MCF 10A (cell line): ENCODE results near the gene CCDC188. TPM values are rescaled to one million over a fixed set of nuclear protein-coding genes. Genes with fewer than 3 reads are reported as not detected.

Source experiments
- BruUV-seq: library from RNA; stranded (reverse); fragments of 400-500 nt; replicated peaks from 2 replicates; lab custom pipeline; 2021; lab: Mats Ljungman, UMichigan
- CTCF ChIA-PET: fragments of 300-600 bp; sonication (Branson Sonifier 250); formaldehyde crosslinking; extraction: SDS; loops from one replicate; lab custom pipeline; 2021; ENCODE audit warnings: antibody characterized with exemption, inconsistent platforms; lab: Yijun Ruan, JAX
- POLR2A ChIA-PET: fragments of 300-600, 350-650 bp; sonication (Branson Sonifier 250); formaldehyde crosslinking; extraction: SDS; loops from one replicate; lab custom pipeline; 2020; ENCODE audit warnings: antibody characterized with exemption, inconsistent platforms; lab: Yijun Ruan, JAX
- DNase-seq: peaks from one replicate; pipeline ENCODE4 v3.0.0-alpha.2; 2018; ENCODE audit not compliant: unreplicated experiment
- H3K27ac Mint-ChIP-seq: one replicate; pipeline ENCODE4 v1.8.0; 2022; ENCODE audit warnings: mild to moderate bottlenecking, low read depth, mixed read lengths; ENCODE audit not compliant: unreplicated experiment
- H3K27me3 Mint-ChIP-seq: one replicate; pipeline ENCODE4 v1.8.0; 2022; ENCODE audit warnings: mixed read lengths; ENCODE audit not compliant: insufficient read depth, unreplicated experiment
- H3K36me3 Mint-ChIP-seq: one replicate; pipeline ENCODE4 v1.8.0; 2022; ENCODE audit warnings: mild to moderate bottlenecking, moderate library complexity, mixed read lengths; ENCODE audit not compliant: insufficient read depth, unreplicated experiment
- H3K4me1 Mint-ChIP-seq: one replicate; pipeline ENCODE4 v1.8.0; 2022; ENCODE audit warnings: mixed read lengths; ENCODE audit not compliant: insufficient read depth, unreplicated experiment
- H3K4me3 Mint-ChIP-seq: one replicate; pipeline ENCODE4 v1.8.0; 2022; ENCODE audit warnings: mild to moderate bottlenecking, moderate library complexity, mixed read lengths; ENCODE audit not compliant: unreplicated experiment
- H3K9me3 Mint-ChIP-seq: one replicate; pipeline ENCODE4 v1.8.0; 2022; ENCODE audit warnings: mixed read lengths; ENCODE audit not compliant: unreplicated experiment
- intact Hi-C: fragments of 100-400 bp; cut with micrococcal nuclease; formaldehyde crosslinking; loops from 2 replicates; pipeline ENCODE4 v1.14.1; 2022
- total RNA-seq: library from RNA; stranded (reverse); gene quantifications from 2 replicates; pipeline ENCODE4 v1.2.3, GENCODE V29; 2022
- TF ChIP-seq, protein P1 (sequence below): fragments of 200-600 bp; IDR thresholded peaks from one replicate; pipeline ENCODE4 v1.8.0; 2022; ENCODE audit warnings: antibody characterized with exemption, mild to moderate bottlenecking; ENCODE audit not compliant: unreplicated experiment

Gene CCDC188
- total RNA-seq, 1 experiment from 2014 or later: 0.70 TPM

DNA sequence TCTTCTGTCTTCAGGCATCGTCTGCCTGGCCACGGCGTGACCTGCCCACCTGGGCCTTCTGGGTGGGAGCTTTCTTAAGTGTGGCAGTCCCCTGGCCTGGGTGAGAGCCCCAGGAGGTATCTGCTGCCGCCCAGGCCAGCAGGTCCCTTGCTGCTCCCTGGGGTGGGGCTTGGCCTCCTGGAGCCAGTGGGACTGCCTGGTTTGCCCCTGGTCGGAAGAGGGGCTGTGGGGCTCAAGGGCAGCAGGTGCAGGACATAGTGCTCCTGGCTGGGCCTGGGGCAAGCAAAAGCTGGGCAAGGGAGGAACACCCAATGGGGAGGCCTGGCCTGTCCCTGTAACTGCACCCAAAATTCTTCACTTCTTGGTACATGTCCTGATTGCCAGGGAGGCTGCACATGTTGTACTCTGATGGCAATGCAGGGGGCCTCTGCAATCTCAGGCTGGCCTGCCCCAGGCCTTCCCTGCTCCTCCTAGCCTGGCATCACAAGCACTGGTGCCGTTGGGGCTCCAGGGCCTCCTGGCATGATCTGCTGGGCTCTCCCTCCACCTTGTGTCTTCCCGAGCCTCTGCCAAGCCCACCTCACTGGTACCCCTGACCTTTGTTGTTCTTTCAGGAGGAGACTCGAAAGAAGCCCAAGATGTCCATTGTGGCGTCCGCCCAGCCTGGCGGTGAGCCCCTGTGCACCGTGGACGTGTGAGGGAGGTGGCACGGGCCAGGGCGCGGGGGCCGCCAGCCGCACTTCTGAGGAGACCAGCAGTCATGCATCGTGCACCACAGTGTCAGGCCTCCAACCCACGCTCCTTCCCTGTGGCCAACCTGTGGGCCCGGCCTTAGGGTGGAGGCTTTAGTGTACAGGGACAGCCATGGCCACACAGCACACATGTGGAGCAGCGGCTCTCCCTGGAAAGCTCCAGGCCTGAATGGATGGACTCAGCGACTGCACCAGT lies 41.2 kb downstream of the CCDC188 start:
- no peak for DNase-seq
- no peaks in the 10 kb centered on the region for H3K4me1 Mint-ChIP-seq
- ChIA-PET POLR2A (interaction anchor here (1.4 kb wide), 1 partner anchor 13 kb away, joined by 5 read pairs; no protein-coding TSS in a partner anchor), CTCF (interaction anchor here (0.6 to 1.1 kb wide), 4 partner anchors 23 to 223 kb away, joined by 3 read pairs; no protein-coding TSS in a partner anchor)
- no peaks in the 10 kb centered on the region for H3K9me3 Mint-ChIP-seq
- no peaks in the 10 kb centered on the region for H3K27me3 Mint-ChIP-seq
- TF ChIP-seq, protein P1, sequence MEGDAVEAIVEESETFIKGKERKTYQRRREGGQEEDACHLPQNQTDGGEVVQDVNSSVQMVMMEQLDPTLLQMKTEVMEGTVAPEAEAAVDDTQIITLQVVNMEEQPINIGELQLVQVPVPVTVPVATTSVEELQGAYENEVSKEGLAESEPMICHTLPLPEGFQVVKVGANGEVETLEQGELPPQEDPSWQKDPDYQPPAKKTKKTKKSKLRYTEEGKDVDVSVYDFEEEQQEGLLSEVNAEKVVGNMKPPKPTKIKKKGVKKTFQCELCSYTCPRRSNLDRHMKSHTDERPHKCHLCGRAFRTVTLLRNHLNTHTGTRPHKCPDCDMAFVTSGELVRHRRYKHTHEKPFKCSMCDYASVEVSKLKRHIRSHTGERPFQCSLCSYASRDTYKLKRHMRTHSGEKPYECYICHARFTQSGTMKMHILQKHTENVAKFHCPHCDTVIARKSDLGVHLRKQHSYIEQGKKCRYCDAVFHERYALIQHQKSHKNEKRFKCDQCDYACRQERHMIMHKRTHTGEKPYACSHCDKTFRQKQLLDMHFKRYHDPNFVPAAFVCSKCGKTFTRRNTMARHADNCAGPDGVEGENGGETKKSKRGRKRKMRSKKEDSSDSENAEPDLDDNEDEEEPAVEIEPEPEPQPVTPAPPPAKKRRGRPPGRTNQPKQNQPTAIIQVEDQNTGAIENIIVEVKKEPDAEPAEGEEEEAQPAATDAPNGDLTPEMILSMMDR: no peak
- H3K36me3 Mint-ChIP-seq: peaks cover 77% of the 10 kb centered on the region
- no peak overlapping the region for H3K4me3 Mint-ChIP-seq
- no peak overlapping the region for H3K27ac Mint-ChIP-seq
- intact Hi-C loops: loop anchor here (10.0 kb wide), 1 partner anchor 135 kb away; no protein-coding TSS in a partner anchor
- no TSS peak for BruUV-seq

DNA sequence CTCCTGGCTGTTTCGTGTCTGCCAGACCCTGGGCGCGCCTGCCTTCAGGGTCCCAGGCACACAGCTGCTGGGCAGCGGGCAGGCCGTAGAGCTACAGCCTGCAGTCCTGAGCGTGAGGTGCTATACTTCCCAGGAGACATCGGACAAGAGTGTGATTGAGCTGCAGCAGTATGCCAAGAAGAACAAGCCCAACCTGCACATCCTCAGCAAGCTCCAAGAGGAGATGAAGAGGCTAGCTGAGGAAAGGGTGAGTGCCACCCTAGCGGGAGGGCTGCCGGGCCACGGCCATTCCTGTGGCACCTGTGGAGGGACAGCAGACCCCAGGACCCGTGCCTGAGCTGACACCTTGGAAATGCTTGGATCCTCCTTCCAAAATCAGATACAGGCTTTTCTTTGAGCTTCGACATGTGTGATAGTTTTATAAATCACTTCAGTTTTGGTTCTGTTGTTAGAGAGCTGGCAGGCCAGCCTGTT lies 42.1 kb downstream of the CCDC188 start:
- ChIA-PET CTCF (interaction anchor here (0.6 to 1.3 kb wide), 5 partner anchors 9 to 222 kb away, joined by 3 to 5 read pairs (median 3); partner anchors contain the start of gene TRMT2A), POLR2A (interaction anchor here (0.5 to 1.4 kb wide), 2 partner anchors 8 to 12 kb away, joined by 3 to 5 read pairs; partner anchors contain the start of gene TRMT2A)
- BruUV-seq: no TSS peak

DNA sequence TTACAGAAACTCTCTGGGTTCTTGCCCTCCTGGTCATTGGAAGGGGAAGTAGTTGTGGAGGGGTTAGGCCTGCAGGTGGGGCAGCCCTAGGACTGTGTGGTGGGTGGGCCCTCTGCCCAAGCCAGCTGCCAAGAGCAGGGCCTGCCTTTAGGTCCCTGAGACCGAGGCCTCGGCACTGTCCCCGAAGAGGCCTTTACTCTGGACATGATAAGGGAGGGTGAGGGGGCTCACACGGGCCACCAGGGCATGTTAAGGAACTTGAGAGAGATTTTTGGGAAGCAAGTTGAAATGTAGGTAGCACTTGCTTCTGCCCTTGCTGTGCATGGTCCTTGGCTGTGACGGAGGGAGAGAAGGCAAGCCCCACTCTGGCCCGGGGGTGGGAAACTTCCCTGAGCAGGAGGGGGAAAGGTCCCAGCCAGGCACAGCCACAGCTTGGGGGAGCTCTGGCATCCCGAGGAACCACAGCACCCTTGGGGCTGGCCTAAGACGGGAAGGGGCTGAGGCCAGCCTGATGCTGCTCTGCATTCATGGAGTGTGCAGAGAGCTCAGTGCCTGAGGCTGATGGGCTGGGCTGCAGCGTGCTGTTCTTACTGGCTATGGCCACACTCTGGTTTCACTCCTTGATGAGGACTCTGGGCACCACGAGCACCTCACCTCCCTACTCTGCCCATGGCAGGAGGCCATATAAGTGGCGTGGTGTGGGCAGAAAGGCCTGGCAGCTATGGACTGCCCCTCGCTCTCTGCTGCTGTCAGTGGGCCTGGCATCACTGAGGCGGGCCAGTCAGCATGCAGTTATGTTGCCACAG lies 42.7 kb downstream of the CCDC188 start:
- BruUV-seq: no TSS peak
- Mint-ChIP-seq H3K27me3 (no peaks in the 10 kb centered on the region), H3K4me3 (no peak overlapping the region), H3K9me3 (no peaks in the 10 kb centered on the region), H3K4me1 (no peaks in the 10 kb centered on the region), H3K36me3 (peaks cover 80% of the 10 kb centered on the region), H3K27ac (no peak overlapping the region)
- CTCF ChIA-PET: interaction anchor here (0.5 to 1.3 kb wide), 5 partner anchors 9 to 161 kb away, joined by 3 to 5 read pairs (median 4); partner anchors contain the start of gene TRMT2A
- TF ChIP-seq, protein P1: no peak
- intact Hi-C loops: no loop called here
- no peak for DNase-seq
- POLR2A ChIA-PET: interaction anchor here (0.5 to 1.4 kb wide), 2 partner anchors 9 to 12 kb away, joined by 3 to 5 read pairs; partner anchors contain the start of gene TRMT2A

More for the DNA sequence above, 42.1 kb downstream of the CCDC188 start:
- H3K36me3 Mint-ChIP-seq: peaks cover 75% of the 10 kb centered on the region
- H3K27me3 Mint-ChIP-seq: no peaks in the 10 kb centered on the region
- H3K4me3 Mint-ChIP-seq: no peak overlapping the region
- H3K9me3 Mint-ChIP-seq: no peaks in the 10 kb centered on the region
- DNase-seq: no peak
- TF ChIP-seq, protein P1: no peak
- H3K4me1 Mint-ChIP-seq: no peaks in the 10 kb centered on the region
- intact Hi-C loops: no loop called here
- no peak overlapping the region for H3K27ac Mint-ChIP-seq
